K562 (cell line): ENCODE data around the gene DPT. TPM values are rescaled to one million over a fixed set of nuclear protein-coding genes. Genes with fewer than 3 reads are reported as not detected.

ENCODE experiments used
- ATAC-seq: fragments of 200-7000 bp; cut with Tn5 transposase; 3 replicates; pipeline ENCODE4 v1.9.1; 2020; ENCODE audit warnings: moderate library complexity
- BruUV-seq: library from RNA; stranded (reverse); fragments of 400-500 nt; replicated peaks from 2 replicates; lab custom pipeline; 2021; lab: Mats Ljungman, UMichigan
- CTCF ChIA-PET: fragments of 300-600 bp; formaldehyde crosslinking; extraction: SDS; loops from one replicate; lab custom pipeline; 2021; ENCODE audit warnings: low intra/inter-chr PET ratio; lab: Yijun Ruan, JAX
- POLR2A ChIA-PET: fragments of 300-600, 350-650 bp; sonication (Branson Sonifier 250); formaldehyde crosslinking; extraction: SDS; loops from one replicate; lab custom pipeline; 2021; ENCODE audit warnings: antibody characterized with exemption, inconsistent platforms; lab: Yijun Ruan, JAX
- DNase-seq, 4 experiments: peaks; one replicate each; pipeline versions ENCODE4 v3.0.0 to v3.0.0-alpha.2; 2011 to 2018; ENCODE audit warnings: low spot score in 3 of 4, mixed read lengths in 3 of 4; ENCODE audit errors: extremely low read depth in 1 of 4
- FAIRE-seq: peaks from 2 replicates; lab custom pipeline; 2011; peaks lifted over from hg19 to GRCh38; lab: Jason Lieb, UNC
- H2AFZ ChIP-seq: 2 replicates; pipeline ENCODE4 v1.6.0; 2011; ENCODE audit warnings: low read depth, low read length, control low read depth, inconsistent platforms
- H3K27ac ChIP-seq: fragments of 200-600 bp; 3 replicates; pipeline ENCODE4 v1.8.0; 2011; ENCODE audit warnings: low read depth, mild to moderate bottlenecking, control low read depth, inconsistent platforms, low read length, moderate library complexity, mixed read lengths; ENCODE audit errors: extremely low read depth
- H3K27me3 ChIP-seq, 2 experiments: fragments of 300-600 bp in 1 of 2; 2 replicates in 1 of 2; 3 replicates in 1 of 2; pipeline versions ENCODE4 v1.6.0 to v1.8.0; 2011; ENCODE audit warnings: inconsistent platforms in 2 of 2, low read length in 2 of 2, mild to moderate bottlenecking in 1 of 2, mixed read lengths in 1 of 2, moderate library complexity in 1 of 2; ENCODE audit not compliant: control insufficient read depth in 2 of 2, insufficient read depth in 2 of 2
- H3K36me3 ChIP-seq: fragments of 300-600 bp; 3 replicates; pipeline ENCODE4 v1.8.0; 2011; ENCODE audit warnings: mild to moderate bottlenecking, low read length, inconsistent platforms; ENCODE audit not compliant: control insufficient read depth, insufficient read depth
- H3K4me1 ChIP-seq, 2 experiments: fragments of 200-600 bp in 1 of 2; replicated peaks in 1 of 2; 2 replicates in 1 of 2; 3 replicates in 1 of 2; pipeline versions ENCODE4 v1.5.1 to v1.8.0; 2011; ENCODE audit warnings: inconsistent platforms in 2 of 2, low read length in 2 of 2, mild to moderate bottlenecking in 1 of 2, mixed read lengths in 1 of 2, moderate library complexity in 1 of 2; ENCODE audit not compliant: control insufficient read depth in 2 of 2, insufficient read depth in 2 of 2
- H3K4me2 ChIP-seq: 2 replicates; pipeline ENCODE4 v1.6.1; 2011; ENCODE audit warnings: low read length, control low read depth, inconsistent platforms, mixed read lengths; ENCODE audit not compliant: insufficient read depth
- H3K4me3 ChIP-seq: fragments of 200-600 bp; sonication (generic), shearing (Covaris generic); 2 replicates; pipeline ENCODE4 v1.5.1; 2016; ENCODE audit warnings: control low read depth, inconsistent platforms
- H3K79me2 ChIP-seq: fragments of 200-600 bp; 3 replicates; pipeline ENCODE4 v1.8.0; 2011; ENCODE audit warnings: low read length, inconsistent platforms; ENCODE audit not compliant: control insufficient read depth, insufficient read depth
- H3K9ac ChIP-seq, 2 experiments: 2 replicates each; pipeline versions ENCODE4 v1.6.0 to v1.6.1; 2011; ENCODE audit warnings: low read depth in 2 of 2, low read length in 2 of 2, control low read depth in 1 of 2, inconsistent platforms in 1 of 2, mild to moderate bottlenecking in 1 of 2, mixed read lengths in 1 of 2; ENCODE audit not compliant: insufficient read depth in 1 of 2
- H3K9me1 ChIP-seq: one replicate; pipeline ENCODE4 v1.6.0; 2011; ENCODE audit warnings: inconsistent platforms, mild to moderate bottlenecking, low read length, moderate library complexity; ENCODE audit not compliant: control insufficient read depth, insufficient read depth
- H3K9me3 ChIP-seq: replicated peaks from 2 replicates; pipeline ENCODE4 v1.5.1; 2011; ENCODE audit warnings: low read depth, low read length, inconsistent platforms; ENCODE audit not compliant: control insufficient read depth, insufficient read depth
- H4K20me1 ChIP-seq: replicated peaks from 2 replicates; pipeline ENCODE4 v1.6.1; 2011; ENCODE audit warnings: low read length, inconsistent platforms, mixed read lengths; ENCODE audit not compliant: control insufficient read depth, insufficient read depth
- FOXO4 ChIP-seq: fragments of 450-650 bp; formaldehyde crosslinking; IDR thresholded peaks from 2 replicates; pipeline ENCODE4 v1.4.0; 2020; ENCODE audit warnings: mild to moderate bottlenecking, moderate library complexity
- RBM25 ChIP-seq: fragments of 200-400 bp; formaldehyde crosslinking; IDR thresholded peaks from 2 replicates; pipeline ENCODE4 v1.6.1; 2018; ENCODE audit warnings: low read length, low read depth, moderate library complexity; ENCODE audit not compliant: severe bottlenecking
- TBP ChIP-seq: optimal IDR thresholded peaks from 2 replicates; pipeline ENCODE3; 2011; ENCODE audit warnings: low read depth, low read length, improper control_type of control experiment
- ZFX ChIP-seq: sonication (generic); formaldehyde crosslinking; IDR thresholded peaks from 2 replicates; pipeline ENCODE4 v1.8.0; 2022; ENCODE audit warnings: mild to moderate bottlenecking, missing genetic modification reagents, moderate library complexity
- ZNF592 ChIP-seq: fragments of 450-650 bp; IDR thresholded peaks from 2 replicates; pipeline ENCODE4 v1.6.1; 2017; ENCODE audit warnings: antibody characterized with exemption, mild to moderate bottlenecking
- ZNF785 ChIP-seq: fragments of 250-450 bp; sonication (Bioruptor Pico); IDR thresholded peaks from 2 replicates; pipeline ENCODE4 v1.4.0; 2020; ENCODE audit warnings: mild to moderate bottlenecking
- WGBS: fragments of 100-300 bp; shearing (Covaris generic); methylation state at CpG from one replicate; pipeline ENCODE4 v1.1.6; 2016; ENCODE audit warnings: low coverage, mixed read lengths; ENCODE audit not compliant: insufficient coverage; ENCODE audit errors: missing lambda C conversion rate; 5-methylcytosine and 5-hydroxymethylcytosine counted together
- in situ Hi-C: fragments of 300-500 bp; cut with MboI; formaldehyde crosslinking; loops from 4 replicates; pipeline ENCODE4 v1.15.0; 2018; ENCODE audit warnings: inconsistent platforms, mixed read lengths
- intact Hi-C: fragments of 100-400 bp; cut with micrococcal nuclease; formaldehyde crosslinking; loops from 2 replicates; pipeline ENCODE4 v1.14.2; 2022
- polyA plus RNA-seq, 8 experiments: library from polyadenylated mRNA; depleted of rRNA in 4 of 8; stranded (reverse) in 5 of 8; unstranded in 3 of 8; fragments of >200 nt; fragmentation: Nextera tagmentation in 2 of 8; fragmentation: Illumina TruSeq in 1 of 8; extraction: Ambion mirVana in 2 of 8; extraction: Trizol in 1 of 8; gene quantifications; 2 replicates each; pipeline versions ENCODE4 v1.2.1 to v1.2.3, GENCODE V29; 2011 to 2014; ENCODE audit warnings: inconsistent platforms in 1 of 8, missing spikeins in 1 of 8
- total RNA-seq, 7 experiments: library from RNA; depleted of rRNA in 6 of 7; stranded (reverse); fragments of >200 nt in 6 of 7; fragmentation: Illumina TruSeq in 2 of 7; extraction: Trizol in 2 of 7; gene quantifications; 2 replicates each; pipeline versions ENCODE4 v1.2.1 to v1.2.3, GENCODE V29; 2011 to 2021; ENCODE audit warnings: low replicate concordance in 1 of 7

Gene DPT
- total and polyA plus RNA-seq, 9 of the 15 experiments (the other 6 are each of a cell fraction or from before 2014, with no cell fraction given), result not detected

GRCh38 chr1:168717906-168718891 is 10.8 kb downstream of the DPT start:
- Histone ChIP-seq H3K4me2 (no peak overlapping the region), H4K20me1 (no peaks in the 10 kb centered on the region), H3K79me2 (no peaks in the 10 kb centered on the region), H3K9me3 (no peaks in the 10 kb centered on the region), H3K9ac (no peak overlapping the region), H3K9me1 (no peaks in the 10 kb centered on the region), H3K4me3 (no peak overlapping the region), H2AFZ (no peak overlapping the region), H3K27ac (no peak overlapping the region), H3K36me3 (no peaks in the 10 kb centered on the region), H3K4me1 (no peaks in the 10 kb centered on the region), H3K27me3 (peaks cover 1 to 4% of the 10 kb centered on the region in 2 experiments; a peak in 2 of 5 replicates)
- in situ Hi-C loops (no loop called here), intact Hi-C loops (no loop called here)
- under 1% methylated on average over 10 of the region's 10 CpGs for WGBS
- ChIA-PET CTCF (no interaction called here), POLR2A (interaction anchor here (0.5 kb wide), 1 partner anchor 193 kb away, joined by 3 read pairs; no protein-coding TSS in a partner anchor)
- TF ChIP-seq ZNF785 (no peak), RBM25 (peak; percentile 71)
- BruUV-seq, result no TSS peak
- DNase-seq (no peak), ATAC-seq (no peak), FAIRE-seq (no peak)

GRCh38 chr1:168714012-168714411 is 15.0 kb downstream of the DPT start:
- no peaks in the 10 kb centered on the region for H4K20me1 ChIP-seq
- no peaks in the 10 kb centered on the region for H3K79me2 ChIP-seq
- no peaks in the 10 kb centered on the region for H3K36me3 ChIP-seq
- in situ Hi-C loops (no loop called here), intact Hi-C loops (no loop called here)
- no peaks in the 10 kb centered on the region for H3K9me3 ChIP-seq
- CTCF ChIA-PET, result no interaction called here
- peaks cover 0 to 9% of the 10 kb centered on the region in 2 experiments; a peak in 1 of 5 replicates for H3K27me3 ChIP-seq
- no peak for FAIRE-seq
- under 1% methylated on average over 8 of the region's 8 CpGs for WGBS
- ATAC-seq, result no peak
- H3K4me1 ChIP-seq, result no peaks in the 10 kb centered on the region
- POLR2A ChIA-PET, result no interaction called here
- no peaks in the 10 kb centered on the region for H3K9me1 ChIP-seq
- H3K27ac ChIP-seq, result no peak overlapping the region
- no peak for DNase-seq
- no peak overlapping the region for H3K9ac ChIP-seq
- BruUV-seq, result no TSS peak
- H3K4me2 ChIP-seq, result no peak overlapping the region
- no peak for TF ChIP-seq TBP
- TF ChIP-seq ZFX (CRISPR knock-in tag), result no peak
- TF ChIP-seq ZNF592, result no peak
- no peak for TF ChIP-seq FOXO4 (CRISPR knock-in tag)
- H3K4me3 ChIP-seq, result no peak overlapping the region
- H2AFZ ChIP-seq, result no peak overlapping the region
